Muscle of back (tissue), 11 donors: ENCODE measurements around the gene IKZF3. TPM values are rescaled to one million over a fixed set of nuclear protein-coding genes. Genes with fewer than 3 reads are reported as not detected.
"Not testable (repeated sequence)": the region's sequence is repeated elsewhere in the genome, so short reads cannot be mapped to it uniquely, and the experiment has no call there.

Source experiments
- DNase-seq, 3 donors: peaks; one replicate each; pipeline versions ENCODE4 v3.0.0 to v3.0.0-alpha.2; 2013
- polyA plus RNA-seq, 10 donors: library from polyadenylated mRNA; unstranded; fragments of 120-200 nt; gene quantifications; one replicate each; pipeline ENCODE4 v1.2.1, GENCODE V29; 2013; ENCODE audit not compliant: insufficient read length in 10 of 10

The IKZF3 gene
- polyA plus RNA-seq, 10 donors = 0.08 to 2.1 (median 0.26) TPM

- DNase-seq = no peak
Measured at GRCh38 chr17:39781861-39782213, 82.3 kb downstream of the IKZF3 start.

GRCh38 chr17:39781031-39781860, 82.9 kb downstream of the IKZF3 start:
- no peak for DNase-seq

- no peak for DNase-seq
Measured at GRCh38 chr17:39777534-39778365, 86.4 kb downstream of the IKZF3 start.

- DNase-seq = no peak
Measured at GRCh38 chr17:39776252-39776651, 87.9 kb downstream of the IKZF3 start.

- DNase-seq = no peak
Measured at GRCh38 chr17:39775031-39775430, 89.1 kb downstream of the IKZF3 start.

GRCh38 chr17:39774047-39774446, 90.1 kb downstream of the IKZF3 start:
- DNase-seq = no peak

- peak in 2 of 3 donors; percentile 25 to 46 for DNase-seq
Measured at GRCh38 chr17:39772987-39773934, 90.9 kb downstream of the IKZF3 start.

- no peak for DNase-seq
Measured at GRCh38 chr17:39772415-39772814, 91.7 kb downstream of the IKZF3 start.

- DNase-seq = no peak
Measured at GRCh38 chr17:39769974-39770587, 94.0 kb downstream of the IKZF3 start.

- no peak for DNase-seq
Measured at GRCh38 chr17:39767147-39767546, 97.0 kb downstream of the IKZF3 start.

- DNase-seq = no peak
Measured at GRCh38 chr17:39765766-39766165, 98.3 kb downstream of the IKZF3 start.

GRCh38 chr17:39765175-39765574, 98.9 kb downstream of the IKZF3 start:
- no peak for DNase-seq

- DNase-seq = not testable (repeated sequence)
Measured at GRCh38 chr17:39764171-39764570, 99.9 kb downstream of the IKZF3 start.

- DNase-seq = peak in 1 of 3 donors; percentile 79
Measured at GRCh38 chr17:39763051-39763820, 100.9 kb downstream of the IKZF3 start.

- no peak for DNase-seq
Measured at GRCh38 chr17:39761861-39762496, 102.1 kb downstream of the IKZF3 start.

GRCh38 chr17:39759204-39759603, 104.9 kb downstream of the IKZF3 start:
- no peak for DNase-seq

GRCh38 chr17:39757931-39758873, 105.9 kb downstream of the IKZF3 start:
- DNase-seq = no peak

- DNase-seq = no peak
Measured at GRCh38 chr17:39757176-39757662, 106.9 kb downstream of the IKZF3 start.
